Skin of body (tissue), 2 donors: ENCODE data around the gene SNTG2. TPM values are rescaled to one million over a fixed set of nuclear protein-coding genes. Genes with fewer than 3 reads are reported as not detected.

Experiments
- DNase-seq: peaks from one replicate; lab custom pipeline; 2025; lab: John Stamatoyannopoulos, UW
- total RNA-seq: library from RNA; depleted of rRNA; stranded (reverse); fragments of >200 nt; gene quantifications from one replicate; pipeline ENCODE4 v1.2.3, GENCODE V29; 2014

Gene SNTG2
- total RNA-seq, 1 donor from 2014 or later: 5.2 TPM

- DNase-seq: no peak
These were observed 358.9 kb downstream of the SNTG2 start for GRCh38 chr2:1309507-1309906.

GRCh38 chr2:1310202-1310601, 359.6 kb downstream of the SNTG2 start:
- DNase-seq: no peak

GRCh38 chr2:1310866-1311265, 360.2 kb downstream of the SNTG2 start:
- DNase-seq: no peak

DNA sequence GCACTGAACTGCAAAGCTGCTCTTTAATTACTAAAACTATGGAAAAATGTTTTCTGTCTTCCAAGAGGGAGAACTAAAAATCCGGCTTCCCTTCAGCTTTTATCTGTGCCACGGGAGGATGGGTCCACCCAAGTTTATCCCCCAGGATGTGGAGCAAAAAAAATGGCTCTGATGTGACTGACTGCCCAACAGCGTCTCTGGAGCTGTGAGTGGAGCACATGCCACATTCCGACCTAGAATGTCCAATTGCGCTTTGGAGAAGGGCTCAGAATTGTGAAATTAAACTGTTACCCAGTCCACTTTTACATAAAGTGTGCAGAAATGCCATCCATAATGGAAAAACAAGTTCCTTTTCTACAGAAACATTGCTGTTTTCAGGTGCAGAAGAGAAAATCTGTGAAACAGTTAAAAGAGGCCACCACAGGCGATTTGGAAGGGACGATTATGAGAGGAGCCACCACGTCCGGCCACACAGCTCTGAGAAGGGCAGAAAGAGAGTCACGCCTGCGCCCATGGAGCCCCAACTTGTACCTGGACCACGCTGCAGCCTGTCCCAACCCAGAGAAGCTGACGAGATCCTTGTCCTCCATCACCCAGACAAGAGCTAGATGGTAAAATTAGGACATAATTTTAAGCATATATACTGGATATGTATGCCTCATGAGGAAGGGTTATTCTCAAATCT, 362.7 kb downstream of the SNTG2 start:
- no peak for DNase-seq

DNA sequence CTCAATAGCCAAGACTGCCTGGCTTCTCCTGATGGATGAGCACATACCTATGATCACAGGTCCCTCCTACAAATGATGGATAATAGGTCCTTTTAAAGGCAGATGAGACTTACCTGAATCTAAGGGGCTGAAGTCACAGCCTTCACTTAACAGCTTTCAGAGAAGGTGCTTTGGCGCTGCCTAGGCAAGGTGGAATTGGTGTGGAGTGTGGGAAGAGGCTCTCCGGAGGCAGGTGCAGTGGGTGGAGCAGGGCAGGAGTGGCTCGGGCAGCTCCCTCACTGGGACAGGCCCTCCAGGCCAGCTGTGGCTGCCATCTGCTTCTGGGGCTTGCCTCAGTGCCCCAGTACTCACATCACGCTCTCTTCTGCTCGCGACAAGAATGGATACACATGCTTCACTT, 363.6 kb downstream of the SNTG2 start:
- DNase-seq: no peak

DNA sequence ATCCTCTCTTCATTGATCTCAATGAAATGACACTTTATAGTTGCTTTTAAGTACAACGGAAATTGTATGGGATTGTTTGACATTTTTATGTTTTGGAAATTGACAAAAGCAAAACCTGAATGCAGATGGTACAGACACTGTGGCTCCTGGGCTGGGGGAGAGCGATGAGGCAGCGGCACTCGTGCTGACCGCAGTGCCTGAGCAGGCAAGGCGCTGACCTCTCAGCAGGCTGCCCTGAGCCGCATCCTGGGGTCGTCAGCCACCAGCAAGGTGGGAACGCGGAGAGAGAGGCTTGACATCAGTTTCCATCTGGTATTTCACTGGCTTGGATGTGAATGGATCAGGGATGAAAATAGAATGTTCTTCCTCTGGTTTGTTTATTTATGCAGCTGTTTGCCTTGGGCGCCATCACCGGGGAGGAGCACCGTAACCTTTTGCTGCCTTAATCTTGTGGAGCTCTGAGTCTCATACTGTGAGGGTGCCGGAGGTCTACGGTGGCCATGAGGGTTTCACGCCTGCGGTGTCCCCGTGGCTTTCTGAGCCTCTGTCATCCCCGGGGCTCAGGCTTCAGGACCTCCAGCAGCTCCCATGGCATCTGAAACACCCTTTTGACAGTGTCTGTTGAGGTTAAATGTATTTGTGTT, 367.8 kb downstream of the SNTG2 start:
- DNase-seq: no peak

- no peak for DNase-seq
These were observed 368.7 kb downstream of the SNTG2 start for GRCh38 chr2:1319393-1319792.

- no peak for DNase-seq
These were observed 370.7 kb downstream of the SNTG2 start for GRCh38 chr2:1321321-1321720.

DNA sequence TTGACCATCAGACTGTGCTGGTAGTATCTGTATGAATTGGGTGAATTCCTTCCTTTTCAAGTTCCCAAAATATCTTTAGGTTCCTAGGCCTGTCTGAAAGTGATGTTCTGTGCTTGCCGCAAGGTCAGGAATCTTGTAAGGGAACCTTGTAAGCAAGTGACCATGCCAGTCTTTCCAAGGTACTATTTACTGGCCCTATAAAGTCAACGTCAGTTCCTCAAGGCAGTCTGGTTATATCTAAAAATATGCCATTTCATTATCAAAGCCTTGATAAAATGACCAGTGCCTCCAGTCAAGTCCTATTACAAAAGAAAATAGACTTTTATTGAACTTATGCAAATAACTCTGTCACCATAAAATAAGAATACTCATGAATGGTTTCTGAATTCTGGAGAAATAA, 374.2 kb downstream of the SNTG2 start:
- no peak for DNase-seq

GRCh38 chr2:1328684-1329083, 378.0 kb downstream of the SNTG2 start:
- DNase-seq: no peak

GRCh38 chr2:1339388-1340140, 388.9 kb downstream of the SNTG2 start:
- DNase-seq: no peak

DNA sequence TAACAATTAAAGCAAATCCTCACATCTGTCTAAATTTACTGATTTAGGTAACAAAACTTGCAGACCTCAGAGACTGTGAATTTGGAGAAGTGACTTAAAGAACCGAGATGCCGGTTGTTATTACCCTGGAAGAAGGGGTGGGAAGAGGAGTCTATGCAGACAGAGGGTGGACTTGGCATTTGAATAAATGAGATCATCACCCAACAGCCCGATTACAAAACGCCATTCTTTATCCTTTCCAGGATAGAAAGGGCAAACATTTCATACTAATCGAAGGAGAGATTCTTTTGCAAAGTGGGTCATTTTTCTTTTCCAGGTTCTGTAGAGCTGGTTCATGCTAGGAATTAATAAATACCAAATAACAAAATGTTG, 389.5 kb downstream of the SNTG2 start:
- no peak for DNase-seq

DNA sequence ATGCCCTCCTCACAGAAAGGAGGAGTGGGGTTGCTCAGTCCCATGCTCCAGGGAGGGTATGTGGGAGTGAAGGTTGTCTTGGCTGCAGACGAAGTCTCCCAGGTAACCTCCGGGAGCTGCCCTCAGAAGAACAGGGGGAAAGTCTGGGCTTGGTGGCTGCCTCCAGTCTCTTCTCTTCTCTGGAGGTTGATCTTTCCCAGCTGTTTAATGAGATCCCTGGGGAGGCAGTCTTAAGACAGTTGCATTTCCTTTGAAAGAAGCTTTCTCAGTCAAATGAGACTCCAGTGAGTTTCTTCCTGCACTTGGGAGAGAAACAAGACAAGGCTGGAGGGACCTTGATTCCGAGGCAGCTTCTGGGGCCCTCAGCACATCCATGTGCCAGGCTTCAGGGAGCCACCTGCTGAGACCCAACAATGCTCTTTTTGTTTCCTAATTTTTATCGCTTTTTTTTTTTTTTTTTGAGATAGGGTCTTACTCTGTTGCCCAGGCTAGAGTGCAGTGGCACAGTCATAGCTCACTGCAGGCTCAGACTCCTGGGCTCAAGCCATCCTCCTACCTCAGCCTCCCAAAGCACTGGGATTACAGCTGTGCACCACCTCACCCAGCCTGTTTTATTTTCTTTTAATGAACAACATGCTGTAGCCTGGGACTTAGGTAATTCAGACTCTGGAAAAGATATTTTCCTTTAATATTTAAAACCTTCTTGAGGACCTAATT, 390.9 kb downstream of the SNTG2 start:
- DNase-seq: peak; percentile 22

DNA sequence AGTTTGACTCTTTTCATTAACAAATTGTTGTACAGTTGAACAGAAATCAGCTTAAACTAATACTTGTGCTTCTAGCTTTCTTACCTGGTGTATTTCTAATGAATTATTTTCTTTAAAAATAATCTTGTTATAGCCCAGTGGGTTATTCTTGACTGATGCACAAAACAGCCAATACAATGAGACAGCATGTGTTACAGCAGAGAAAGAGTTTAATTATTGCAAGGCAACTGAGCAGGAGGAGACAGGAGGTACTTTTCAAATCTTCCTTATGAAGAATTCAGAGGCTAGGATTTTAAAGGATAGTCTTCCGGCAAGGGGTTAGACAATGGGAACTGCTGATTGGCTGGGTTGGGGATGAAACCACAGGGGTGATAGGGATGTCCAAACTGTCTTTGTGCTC, 398.1 kb downstream of the SNTG2 start:
- DNase-seq: no peak

- no peak for DNase-seq
These were observed 399.5 kb downstream of the SNTG2 start for GRCh38 chr2:1350111-1350510.

GRCh38 chr2:1353124-1353523, 402.5 kb downstream of the SNTG2 start:
- no peak for DNase-seq

DNA sequence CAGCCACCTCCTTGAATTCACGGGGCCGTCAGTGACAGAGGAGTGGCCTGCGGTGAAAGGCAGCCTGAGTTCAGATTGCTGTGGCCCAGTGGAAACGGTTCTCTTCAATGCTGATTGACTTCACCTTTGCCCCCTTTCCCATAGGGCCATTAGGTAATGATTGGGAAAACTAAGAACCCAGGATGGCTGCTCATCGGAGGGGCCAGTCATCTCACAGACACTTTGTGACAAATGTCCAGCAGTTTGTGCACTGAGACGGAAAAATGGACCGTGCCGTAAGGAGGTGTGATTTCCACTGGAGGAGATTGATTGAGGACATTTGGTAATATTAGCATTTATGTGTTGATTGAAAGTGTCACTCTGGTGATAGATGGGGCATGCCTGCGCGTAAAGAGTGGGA, 402.9 kb downstream of the SNTG2 start:
- DNase-seq: no peak

- no peak for DNase-seq
These were observed 409.5 kb downstream of the SNTG2 start for GRCh38 chr2:1360144-1360543.

DNA sequence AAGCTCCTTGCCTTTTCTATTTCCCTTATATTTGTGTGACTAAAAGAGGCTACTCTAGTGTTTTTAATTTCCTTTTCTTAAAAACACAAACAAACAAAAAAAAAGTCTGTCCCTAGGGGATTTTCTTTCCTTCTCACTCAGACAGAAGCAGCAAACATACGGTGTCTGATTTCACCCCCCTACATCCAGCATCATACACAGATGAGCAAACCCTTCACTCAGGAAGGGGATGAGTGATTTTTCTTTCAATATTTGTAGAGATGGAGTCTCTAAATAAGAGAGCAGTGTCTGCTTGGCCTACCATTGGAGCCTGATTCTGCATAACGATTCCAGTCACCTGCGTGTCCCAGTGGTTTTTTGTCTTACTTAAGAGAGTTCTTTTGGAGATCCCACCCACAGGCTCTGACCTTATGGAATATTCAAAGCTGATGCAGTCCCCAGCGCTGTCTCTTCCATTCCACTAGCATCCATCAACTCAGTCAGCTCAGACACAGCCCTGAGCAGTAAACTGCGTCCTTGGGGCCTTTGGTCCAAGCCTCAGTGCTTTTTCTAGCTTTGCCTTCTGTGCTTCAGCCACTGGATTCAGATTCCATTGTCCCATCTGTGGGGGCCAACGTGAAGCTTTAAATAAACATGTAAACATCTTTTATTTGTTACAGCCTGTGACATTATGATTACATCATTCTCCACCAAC, 410.1 kb downstream of the SNTG2 start:
- no peak for DNase-seq

- no peak for DNase-seq
These were observed 412.7 kb downstream of the SNTG2 start for GRCh38 chr2:1363367-1363766.

DNA sequence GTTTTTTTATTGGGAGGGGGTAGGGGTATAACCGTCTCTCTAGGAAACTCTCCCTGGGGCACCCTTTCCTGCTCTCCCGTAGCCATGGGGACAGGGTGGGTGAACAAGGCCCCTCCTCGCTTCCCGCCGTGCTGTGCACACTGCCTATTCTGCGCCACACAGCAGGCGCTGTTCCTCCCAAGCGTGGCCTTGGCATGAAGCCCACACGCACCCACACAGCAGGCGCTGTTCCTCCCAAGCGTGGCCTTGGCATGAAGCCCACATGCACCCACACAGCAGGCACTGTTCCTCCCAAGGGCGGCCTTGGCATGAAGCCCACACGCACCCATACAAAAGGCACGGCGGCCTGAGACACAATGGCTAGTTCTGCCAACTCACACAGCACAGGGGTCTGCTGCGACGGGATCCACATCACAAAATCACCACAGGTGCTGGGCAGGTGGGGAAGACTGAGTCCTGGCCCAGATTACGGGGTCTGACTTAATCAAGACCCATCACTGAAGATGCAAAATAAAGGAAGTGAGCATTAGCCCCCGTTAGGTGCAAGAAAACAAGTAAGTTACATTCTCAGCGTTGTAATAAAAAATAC, 416.0 kb downstream of the SNTG2 start:
- no peak for DNase-seq
